ENCODE measurements around the gene TNFSF9.

DNA sequence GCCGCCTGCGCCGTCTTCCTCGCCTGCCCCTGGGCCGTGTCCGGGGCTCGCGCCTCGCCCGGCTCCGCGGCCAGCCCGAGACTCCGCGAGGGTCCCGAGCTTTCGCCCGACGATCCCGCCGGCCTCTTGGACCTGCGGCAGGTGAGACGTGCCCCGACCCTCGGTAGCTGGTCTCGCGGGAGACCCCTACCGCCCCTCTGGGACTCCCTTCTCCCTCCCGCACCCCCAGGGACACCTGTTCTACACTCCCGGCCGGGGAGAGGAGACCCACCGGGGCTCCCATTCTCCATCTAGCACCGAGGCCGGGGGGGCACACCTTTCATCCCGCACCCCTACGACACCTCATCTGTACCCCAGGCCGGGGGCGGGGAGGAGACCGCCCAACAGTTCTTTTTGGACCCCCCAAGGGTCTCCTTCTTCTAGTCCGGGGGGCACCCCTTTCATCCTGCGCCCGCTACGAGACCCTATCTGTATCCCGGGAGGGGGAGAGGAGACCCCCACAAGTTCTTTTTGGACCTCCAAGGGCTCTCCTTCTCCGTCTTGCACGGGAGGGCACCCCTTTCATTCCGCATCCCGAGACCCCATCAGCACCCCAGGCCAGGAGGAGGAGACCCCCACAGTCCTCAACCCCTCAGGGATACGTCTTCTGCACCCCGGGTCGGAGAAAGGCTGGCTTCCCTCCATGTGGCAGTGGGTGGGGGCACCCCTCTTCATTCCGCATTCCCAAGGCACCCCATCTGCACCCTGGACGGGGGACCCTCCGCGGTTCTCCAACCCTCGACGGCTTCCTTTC is 533 bp downstream of the TNFSF9 start:
- TF ChIP-seq POLR2A (IDR thresholded peaks at IDR 0.05) (no peak), EP300 (IDR thresholded peaks at IDR 0.05) (no peak)
- TF ChIP-seq, protein P1, sequence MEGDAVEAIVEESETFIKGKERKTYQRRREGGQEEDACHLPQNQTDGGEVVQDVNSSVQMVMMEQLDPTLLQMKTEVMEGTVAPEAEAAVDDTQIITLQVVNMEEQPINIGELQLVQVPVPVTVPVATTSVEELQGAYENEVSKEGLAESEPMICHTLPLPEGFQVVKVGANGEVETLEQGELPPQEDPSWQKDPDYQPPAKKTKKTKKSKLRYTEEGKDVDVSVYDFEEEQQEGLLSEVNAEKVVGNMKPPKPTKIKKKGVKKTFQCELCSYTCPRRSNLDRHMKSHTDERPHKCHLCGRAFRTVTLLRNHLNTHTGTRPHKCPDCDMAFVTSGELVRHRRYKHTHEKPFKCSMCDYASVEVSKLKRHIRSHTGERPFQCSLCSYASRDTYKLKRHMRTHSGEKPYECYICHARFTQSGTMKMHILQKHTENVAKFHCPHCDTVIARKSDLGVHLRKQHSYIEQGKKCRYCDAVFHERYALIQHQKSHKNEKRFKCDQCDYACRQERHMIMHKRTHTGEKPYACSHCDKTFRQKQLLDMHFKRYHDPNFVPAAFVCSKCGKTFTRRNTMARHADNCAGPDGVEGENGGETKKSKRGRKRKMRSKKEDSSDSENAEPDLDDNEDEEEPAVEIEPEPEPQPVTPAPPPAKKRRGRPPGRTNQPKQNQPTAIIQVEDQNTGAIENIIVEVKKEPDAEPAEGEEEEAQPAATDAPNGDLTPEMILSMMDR (IDR thresholded peaks at IDR 0.05): peak in 1 of 5 experiments; percentile 6
